GM21529 (cell line): ENCODE measurements around the gene SUV39H2.
A peak's percentile ranks its signal among the peaks of the same experiment; 100 is the strongest.
"Not testable (repeated sequence)": the region's sequence is repeated elsewhere in the genome, so short reads cannot be mapped to it uniquely, and the experiment has no call there.

Experiments
- ATAC-seq: cut with Tn5 transposase; IDR thresholded peaks from one replicate; pipeline ENCODE4 v1.9.1; 2021; ENCODE audit not compliant: unreplicated experiment

SUV39H2 gene

DNA sequence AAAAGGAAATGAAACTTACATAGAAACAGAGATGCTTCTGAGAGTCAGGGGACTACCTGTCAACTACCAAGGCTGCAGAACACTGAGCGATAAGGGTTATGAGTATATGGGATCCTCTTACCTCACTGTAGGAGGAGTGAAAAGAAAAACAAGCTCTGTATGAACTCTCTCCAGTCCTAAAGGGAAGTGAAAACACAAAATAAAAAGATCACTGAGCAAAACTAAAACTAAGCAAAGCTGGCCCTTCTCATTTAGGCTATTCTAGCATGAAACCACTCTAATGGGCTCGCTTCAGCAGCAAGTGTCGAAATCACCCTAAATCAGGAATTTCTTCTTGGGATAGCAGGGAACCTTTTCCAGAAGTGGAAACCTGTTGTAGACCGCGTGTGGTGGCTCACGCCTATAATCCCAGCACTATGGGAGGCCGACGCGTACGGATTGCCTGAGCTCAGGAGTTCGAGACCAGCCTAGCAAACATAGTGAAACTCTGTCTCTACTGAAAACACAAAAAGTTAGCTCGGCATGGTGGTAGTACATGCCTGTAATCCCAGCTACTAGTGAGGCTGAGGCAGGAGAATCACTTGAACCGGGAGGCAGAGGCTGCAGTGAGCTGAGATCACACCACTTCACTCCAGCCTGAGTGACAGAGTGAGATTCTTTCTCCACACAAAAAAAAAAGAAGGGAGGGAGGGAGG, 48.2 kb downstream of the SUV39H2 start:
- peak; percentile 99 for ATAC-seq

DNA sequence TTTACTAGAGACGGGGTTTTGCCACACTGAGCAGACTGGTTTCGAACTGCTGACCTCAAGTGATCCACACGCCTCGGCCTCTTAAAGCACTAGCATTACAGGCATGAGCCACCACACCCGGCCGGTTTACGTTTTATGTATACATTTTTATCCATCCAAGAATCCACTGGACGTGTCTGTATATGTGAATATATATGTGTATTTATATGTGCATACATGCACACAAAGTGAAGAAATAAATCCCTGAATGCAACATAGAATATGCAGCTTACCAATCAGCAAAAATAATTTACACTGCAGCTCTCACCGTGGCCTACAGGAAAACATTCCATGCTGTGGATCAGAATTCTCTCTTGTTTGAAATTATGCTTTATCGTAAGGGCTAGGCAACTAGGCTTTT, 51.9 kb downstream of the SUV39H2 start:
- no peak for ATAC-seq

DNA sequence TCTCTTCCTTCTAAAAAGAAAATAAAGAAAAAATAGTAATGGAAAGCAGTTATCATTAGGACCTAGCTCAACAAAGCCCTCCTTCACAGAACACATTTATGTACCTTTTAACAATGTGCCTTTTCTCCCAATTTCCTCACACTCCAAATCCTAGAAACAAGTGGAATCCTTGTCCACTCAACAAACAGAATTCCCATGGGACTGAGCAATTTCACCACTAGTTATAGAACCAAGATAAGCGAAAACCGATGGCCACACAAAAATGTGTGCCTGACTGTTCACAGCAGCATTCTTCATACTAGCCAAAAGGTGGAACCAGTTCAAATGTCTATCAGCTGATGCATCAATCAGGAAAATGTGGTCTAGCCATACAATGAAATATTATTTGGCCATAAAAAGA, 57.9 kb downstream of the SUV39H2 start:
- no peak for ATAC-seq

DNA sequence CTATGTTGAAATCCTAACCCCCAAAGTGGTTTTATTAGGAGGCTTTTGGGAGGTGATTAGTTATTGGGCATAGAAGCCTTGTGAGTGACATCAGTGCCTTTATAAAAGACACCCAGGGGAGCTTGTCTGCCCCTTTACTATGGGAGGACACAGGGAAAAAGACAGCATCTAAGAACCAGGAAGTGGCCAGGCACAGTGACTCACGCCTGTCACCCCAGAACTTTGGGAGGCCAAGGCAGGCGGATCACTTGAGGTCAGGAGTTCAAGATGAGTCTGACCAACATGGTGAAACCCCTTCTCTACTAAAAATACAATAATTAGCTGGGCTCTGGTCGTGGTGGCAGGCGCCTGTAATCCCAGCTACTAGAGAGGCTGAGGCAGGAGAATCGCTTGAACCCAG, 60.3 kb downstream of the SUV39H2 start:
- peak; percentile 68 for ATAC-seq

DNA sequence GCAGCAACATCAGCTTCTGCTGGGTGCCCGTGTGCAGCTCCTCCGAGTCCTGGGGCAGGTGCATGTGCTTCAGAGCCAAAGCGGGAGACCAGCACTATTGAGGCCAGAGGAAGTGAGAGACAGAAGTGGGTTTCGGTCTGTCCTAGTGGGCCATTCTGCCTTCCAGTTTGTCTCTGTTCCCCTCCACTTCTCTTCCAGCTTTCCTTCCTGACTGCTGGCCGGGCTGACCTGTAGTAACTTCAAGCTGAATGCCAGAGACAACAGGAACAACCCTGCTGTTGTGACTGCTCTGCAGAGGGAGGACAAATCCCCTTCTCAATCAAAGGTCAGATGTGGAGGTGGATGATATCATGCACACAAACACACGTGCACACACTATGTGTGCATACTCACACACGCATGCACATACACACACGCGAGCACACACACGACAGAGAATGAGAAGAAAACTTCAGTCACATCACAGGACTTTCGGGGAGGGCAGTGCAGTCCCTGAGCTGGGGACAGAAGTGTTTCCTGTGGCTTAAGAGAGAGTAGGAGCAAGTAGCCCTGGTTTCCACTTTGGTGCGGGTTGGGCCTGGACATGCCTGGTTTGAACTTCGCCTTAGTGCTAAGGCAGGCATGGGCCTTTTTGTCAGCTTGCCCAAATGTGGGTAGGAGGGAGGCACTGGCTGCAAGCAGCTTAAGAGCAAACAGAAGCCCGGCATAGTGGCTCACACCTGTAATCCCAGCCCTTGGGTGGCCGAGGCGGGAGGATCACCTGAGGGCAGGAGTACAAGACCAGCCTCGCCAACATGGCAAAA, 63.7 kb downstream of the SUV39H2 start:
- ATAC-seq = peak; percentile 81

DNA sequence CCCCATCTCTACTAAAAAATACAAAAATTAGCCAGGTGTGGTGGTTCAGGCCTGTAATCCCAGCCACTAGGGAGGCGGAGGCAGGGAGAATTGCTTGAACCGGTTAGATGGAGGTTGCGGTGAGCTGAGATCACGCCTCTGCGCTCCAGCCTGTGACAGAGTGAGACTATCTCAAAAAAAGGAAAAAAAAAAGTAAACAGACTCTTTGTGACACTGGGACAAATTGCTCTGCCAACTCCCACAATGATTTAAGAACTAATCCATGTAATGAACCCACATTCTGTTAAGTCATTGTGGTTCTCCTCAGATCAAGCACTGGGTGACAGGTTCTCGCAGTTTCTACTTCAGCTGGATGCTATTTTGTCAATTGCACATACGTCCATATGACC, 64.3 kb downstream of the SUV39H2 start:
- not testable (repeated sequence) for ATAC-seq

DNA sequence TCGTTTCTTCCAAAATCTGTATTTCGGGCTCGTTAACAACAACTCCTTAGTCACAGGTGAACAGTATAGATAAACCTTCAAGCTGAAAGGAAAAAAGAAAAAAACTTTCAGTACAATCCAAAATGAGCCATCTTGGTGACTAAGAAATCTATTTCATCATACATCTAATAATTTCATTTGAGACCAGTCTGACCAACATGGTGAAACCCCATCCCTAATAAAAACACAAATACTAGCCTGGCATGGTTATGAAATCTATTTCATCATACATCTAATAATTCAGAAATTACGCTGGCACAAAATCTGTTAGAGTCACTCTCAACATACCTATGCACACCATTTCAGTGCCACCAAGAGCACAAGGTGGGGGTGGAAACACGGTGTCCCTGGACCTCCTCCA, 66.4 kb downstream of the SUV39H2 start:
- ATAC-seq = no peak

DNA sequence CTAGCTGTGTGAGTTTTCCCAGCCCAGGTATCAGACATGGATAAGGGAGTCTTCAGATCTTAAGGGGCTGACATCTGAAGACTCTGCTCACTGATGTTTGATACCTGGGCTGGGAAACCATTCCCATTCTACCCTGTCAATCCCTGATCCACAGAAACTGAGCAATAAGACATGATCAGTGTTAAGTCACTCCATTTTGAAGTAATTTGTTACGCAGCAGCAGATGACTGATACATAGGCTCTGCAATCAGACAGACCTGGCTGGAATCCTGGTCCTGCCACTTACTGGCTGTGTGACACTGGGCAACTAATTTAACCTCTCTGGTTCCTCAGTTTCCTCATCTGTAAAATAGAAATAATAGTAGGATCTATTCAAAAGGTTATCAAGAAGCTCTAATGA, 68.6 kb downstream of the SUV39H2 start:
- ATAC-seq = no peak

DNA sequence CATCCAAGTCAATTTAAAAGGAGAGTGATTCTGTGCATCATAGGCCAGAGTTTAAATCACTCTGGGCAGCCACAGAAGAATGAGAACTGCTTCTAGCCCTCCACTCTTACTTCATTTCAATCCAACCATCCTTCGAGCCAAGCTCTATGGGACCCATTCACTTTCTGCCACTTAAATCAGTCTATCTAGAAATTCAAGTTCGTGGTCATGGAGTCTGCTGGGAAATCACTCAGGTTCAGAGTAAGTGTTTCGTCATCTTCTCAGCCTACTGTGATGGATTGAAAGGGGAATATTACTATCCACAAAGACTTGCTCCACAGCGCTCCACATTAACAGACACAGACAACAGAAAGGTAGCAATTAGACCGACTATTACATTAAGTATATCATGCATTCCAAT, 70.6 kb downstream of the SUV39H2 start:
- no peak for ATAC-seq

DNA sequence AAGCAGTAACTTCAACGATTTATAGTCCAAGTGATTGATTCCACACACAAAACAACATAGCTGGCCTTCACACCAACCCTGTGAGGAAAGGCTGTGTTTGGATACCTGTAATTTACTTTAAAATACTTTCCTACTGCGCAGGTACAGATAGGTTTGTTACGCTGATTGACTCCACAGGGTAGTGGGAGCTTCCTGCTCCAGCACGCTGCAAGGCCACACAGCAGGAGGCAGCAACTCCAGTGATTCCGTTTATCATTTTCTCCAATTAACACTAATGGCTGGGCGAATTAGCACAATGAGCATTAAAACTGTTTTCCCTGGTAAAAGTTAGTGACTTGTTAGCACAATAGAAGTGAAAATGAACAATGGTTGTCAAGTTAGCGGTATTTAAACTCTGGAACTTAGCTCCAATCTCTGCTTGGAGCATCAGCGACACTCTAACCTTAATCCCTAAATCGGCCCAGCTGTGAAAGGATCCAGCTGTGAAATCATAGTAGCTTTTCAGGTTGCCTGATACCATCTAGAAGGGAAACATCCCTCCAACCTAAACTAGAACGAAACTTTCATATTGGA, 74.3 kb downstream of the SUV39H2 start:
- no peak for ATAC-seq

DNA sequence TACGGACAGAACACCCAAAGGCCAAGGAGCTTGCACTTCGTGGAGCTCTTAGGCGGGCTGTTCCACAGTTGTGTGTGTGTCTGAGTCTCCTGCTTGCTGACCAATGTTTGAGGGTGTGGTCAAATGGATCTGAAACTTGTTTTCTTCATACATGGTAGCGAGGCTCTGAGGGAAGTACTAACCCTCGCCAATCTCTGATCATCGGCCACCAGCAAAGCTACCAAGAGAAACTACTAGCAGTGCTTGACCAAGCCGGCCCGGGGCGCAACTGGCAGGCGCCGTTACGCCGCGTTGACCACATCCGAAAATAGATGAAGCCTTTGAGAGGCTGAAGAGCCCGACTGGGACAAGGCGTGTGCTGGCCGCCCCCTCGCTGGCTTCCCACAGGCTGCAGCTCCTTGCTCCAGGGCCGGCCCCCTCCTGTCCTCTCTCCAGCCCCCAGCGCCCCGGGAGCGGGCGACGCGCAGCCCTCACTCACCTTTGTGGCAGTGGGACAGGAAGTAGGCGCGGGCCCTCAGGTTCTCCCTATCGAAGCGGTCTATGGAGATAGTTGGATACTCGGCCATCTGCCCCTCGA, 74.8 kb downstream of the SUV39H2 start:
- ATAC-seq = peak; percentile 28
